Smooth muscle cell (in vitro differentiated cells): ENCODE results near the gene APOC1. TPM values are rescaled to one million over a fixed set of nuclear protein-coding genes. Genes with fewer than 3 reads are reported as not detected.
"Not testable (repeated sequence)": the region's sequence is repeated elsewhere in the genome, so short reads cannot be mapped to it uniquely, and the experiment has no call there.

ENCODE experiments used
- DNase-seq: peaks from one replicate; lab custom pipeline; 2025; ENCODE audit not compliant: unreplicated experiment; lab: John Stamatoyannopoulos, UW
- H2AFZ ChIP-seq: fragments of 200-600 bp; sonication (generic); 2 replicates; pipeline ENCODE4 v1.6.0; 2016; ENCODE audit warnings: antibody characterized with exemption, low read depth, mild to moderate bottlenecking
- H3F3A ChIP-seq: fragments of 200-600 bp; sonication (generic); 2 replicates; pipeline ENCODE4 v1.6.0; 2017; ENCODE audit warnings: antibody characterized with exemption, low read depth
- H3K27ac ChIP-seq: fragments of 200-600 bp; sonication (generic); 2 replicates; pipeline ENCODE4 v1.5.1; 2016; ENCODE audit warnings: low read depth, mild to moderate bottlenecking
- H3K27me3 ChIP-seq: fragments of 200-600 bp; sonication (generic); 2 replicates; pipeline ENCODE4 v1.6.1; 2016; ENCODE audit warnings: low read depth, mild to moderate bottlenecking
- H3K36me3 ChIP-seq: fragments of 200-600 bp; sonication (generic); 2 replicates; pipeline ENCODE4 v1.5.1; 2016; ENCODE audit warnings: low read depth
- H3K4me1 ChIP-seq: fragments of 200-600 bp; sonication (generic); 2 replicates; pipeline ENCODE4 v1.5.1; 2016; ENCODE audit warnings: low read depth
- H3K4me2 ChIP-seq: fragments of 200-600 bp; sonication (generic); 2 replicates; pipeline ENCODE4 v1.6.0; 2016; ENCODE audit warnings: mild to moderate bottlenecking
- H3K4me3 ChIP-seq: fragments of 200-600 bp; sonication (generic); 2 replicates; pipeline ENCODE4 v1.5.1; 2016; ENCODE audit warnings: mild to moderate bottlenecking
- H3K79me2 ChIP-seq: fragments of 200-600 bp; sonication (generic); 2 replicates; pipeline ENCODE4 v1.6.0; 2016; ENCODE audit warnings: low read depth, mild to moderate bottlenecking
- H3K9ac ChIP-seq: fragments of 200-600 bp; sonication (generic); 2 replicates; pipeline ENCODE4 v1.6.0; 2016; ENCODE audit warnings: low read depth
- H3K9me3 ChIP-seq: fragments of 200-600 bp; sonication (generic); replicated peaks from 2 replicates; pipeline ENCODE4 v1.5.1; 2016; ENCODE audit warnings: low read depth
- H4K20me1 ChIP-seq: fragments of 200-600 bp; sonication (generic); 2 replicates; pipeline ENCODE4 v1.6.0; 2016; ENCODE audit warnings: low read depth
- CTCF ChIP-seq: fragments of 200-600 bp; sonication (generic); IDR thresholded peaks from 2 replicates; pipeline ENCODE4 v1.5.1; 2017; ENCODE audit warnings: borderline replicate concordance, mild to moderate bottlenecking, antibody characterized with exemption; ENCODE audit not compliant: insufficient read depth, poor library complexity, severe bottlenecking
- WGBS: methylation state at CpG from one replicate; pipeline ENCODE4 v1.1.7; 2016; ENCODE audit warnings: low lambda C conversion rate; 5-methylcytosine and 5-hydroxymethylcytosine counted together
- polyA plus RNA-seq: library from polyadenylated mRNA; unstranded; fragments of >200 nt; fragmentation: Nextera tagmentation; extraction: Ambion mirVana; gene quantifications from 2 replicates; pipeline ENCODE4 v1.2.1, GENCODE V29; 2016
- total RNA-seq: library from RNA; depleted of rRNA; stranded (reverse); fragments of >200 nt; gene quantifications from 2 replicates; pipeline ENCODE4 v1.2.3, GENCODE V29; 2014

APOC1 gene
- total and polyA plus RNA-seq, 2 experiments from 2014 or later, result 8.0 to 31.5 TPM

GRCh38 chr19:44924243-44924725, 9.9 kb downstream of the APOC1 start:
- Histone ChIP-seq H3K36me3 (no peaks in the 10 kb centered on the region), H3F3A (peaks cover 3% of the 10 kb centered on the region), H3K4me3 (no peak overlapping the region), H3K27me3 (no peaks in the 10 kb centered on the region), H2AFZ (no peak overlapping the region), H3K4me2 (no peak overlapping the region), H3K9me3 (no peaks in the 10 kb centered on the region), H4K20me1 (no peaks in the 10 kb centered on the region), H3K4me1 (no peaks in the 10 kb centered on the region), H3K27ac (no peak overlapping the region), H3K79me2 (no peaks in the 10 kb centered on the region), H3K9ac (no peak overlapping the region)
- TF ChIP-seq CTCF, result no peak
- DNase-seq, result no peak
- WGBS, result 91% methylated on average over 8 of the region's 8 CpGs

- no peak for TF ChIP-seq CTCF
- H3K27ac ChIP-seq, result peak overlapping the region; percentile 44
- H3K79me2 ChIP-seq, result no peaks in the 10 kb centered on the region
- no peak overlapping the region for H3K4me3 ChIP-seq
- H3K4me1 ChIP-seq, result no peaks in the 10 kb centered on the region
- no peaks in the 10 kb centered on the region for H3K27me3 ChIP-seq
- DNase-seq, result peak; percentile 35
- peak overlapping the region; percentile 63 for H3K4me2 ChIP-seq
- H3K9me3 ChIP-seq, result no peaks in the 10 kb centered on the region
- 52% methylated on average over 8 of the region's 8 CpGs for WGBS
- peaks cover 3% of the 10 kb centered on the region for H3F3A ChIP-seq
- H2AFZ ChIP-seq, result no peak overlapping the region
- no peaks in the 10 kb centered on the region for H3K36me3 ChIP-seq
- no peaks in the 10 kb centered on the region for H4K20me1 ChIP-seq
- H3K9ac ChIP-seq, result no peak overlapping the region
These were observed 10.9 kb downstream of the APOC1 start for GRCh38 chr19:44925114-44925891.

DNA sequence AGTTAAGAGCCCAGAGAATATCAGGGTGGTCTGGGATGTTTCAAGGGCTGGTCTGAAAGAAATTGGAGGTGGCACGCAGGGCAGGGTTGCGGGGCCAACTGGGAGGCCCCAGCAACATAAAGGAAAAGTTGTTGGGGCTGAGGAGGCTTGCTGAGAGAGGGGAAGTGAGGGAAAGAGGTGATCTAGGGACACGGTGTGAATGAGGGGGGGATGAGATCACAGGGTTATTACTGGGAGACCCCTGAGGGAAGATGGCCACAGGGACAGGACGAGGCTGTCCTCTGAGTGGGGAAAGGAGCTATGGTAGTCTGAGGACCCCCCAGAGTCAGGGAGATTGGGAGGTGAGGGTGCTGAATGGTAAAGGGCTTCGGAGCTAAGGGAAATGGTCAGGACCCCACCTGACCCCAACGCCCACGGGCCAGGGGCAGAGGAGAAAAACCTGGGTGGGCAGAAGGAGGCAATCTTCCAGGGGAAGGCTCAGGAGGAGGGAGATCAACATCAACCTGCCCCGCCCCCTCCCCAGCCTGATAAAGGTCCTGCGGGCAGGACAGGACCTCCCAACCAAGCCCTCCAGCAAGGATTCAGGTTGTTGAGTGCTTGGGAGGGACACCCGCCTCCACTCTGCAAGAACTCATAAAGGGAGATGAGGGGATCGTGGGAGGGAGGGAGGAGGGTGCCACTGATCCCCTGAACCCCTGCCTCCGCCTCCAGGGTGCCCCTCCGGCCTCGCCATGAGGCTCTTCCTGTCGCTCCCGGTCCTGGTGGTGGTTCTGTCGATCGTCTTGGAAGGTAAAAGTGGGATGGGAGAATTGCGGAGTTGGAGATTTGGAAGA, 12.1 kb downstream of the APOC1 start:
- WGBS, result 65% methylated on average over 17 of the region's 19 CpGs
- H3K36me3 ChIP-seq, H3K79me2 ChIP-seq, H3K27ac ChIP-seq, H3F3A ChIP-seq, H2AFZ ChIP-seq, H3K4me1 ChIP-seq, H3K9ac ChIP-seq, H4K20me1 ChIP-seq, H3K27me3 ChIP-seq, H3K9me3 ChIP-seq, DNase-seq: not testable (repeated sequence)
- Histone ChIP-seq H3K4me2 (peak overlapping the region; percentile 72), H3K4me3 (peak overlapping the region; percentile 10)

DNA sequence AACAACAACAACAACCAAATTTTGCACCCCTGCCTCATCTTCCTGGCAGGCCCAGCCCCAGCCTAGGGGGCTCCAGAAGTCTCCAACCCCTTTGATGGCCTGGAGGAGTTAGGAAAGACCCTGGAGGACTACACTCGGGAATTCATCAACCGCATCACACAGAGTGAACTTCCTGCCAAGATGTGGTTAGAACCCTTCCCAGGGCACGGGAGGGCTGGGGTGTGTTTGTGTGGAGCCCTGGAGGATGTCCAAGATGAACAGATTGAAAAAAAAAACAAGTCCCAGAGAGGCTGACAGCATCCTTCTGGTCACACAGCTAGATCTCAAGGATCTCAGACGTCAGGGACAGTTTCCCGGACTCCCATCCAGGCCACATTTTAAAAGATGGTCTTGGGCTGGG, 13.3 kb downstream of the APOC1 start:
- DNase-seq, result no peak
- no peak overlapping the region for H3K9ac ChIP-seq
- H4K20me1 ChIP-seq, result no peaks in the 10 kb centered on the region
- no peak for TF ChIP-seq CTCF
- H2AFZ ChIP-seq, result no peak overlapping the region
- no peak overlapping the region for H3K4me2 ChIP-seq
- no peak overlapping the region for H3K27ac ChIP-seq
- H3K4me1 ChIP-seq, result no peaks in the 10 kb centered on the region
- no peak overlapping the region for H3K4me3 ChIP-seq
- no peaks in the 10 kb centered on the region for H3K9me3 ChIP-seq
- H3F3A ChIP-seq, result peaks cover 3% of the 10 kb centered on the region
- 81% methylated on average over 5 of the region's 5 CpGs for WGBS
- H3K79me2 ChIP-seq, result no peaks in the 10 kb centered on the region
- H3K27me3 ChIP-seq, result no peaks in the 10 kb centered on the region
- H3K36me3 ChIP-seq, result no peaks in the 10 kb centered on the region
